Lung (tissue), 12 donors: Measurements from ENCODE around the gene USP48. TPM values are rescaled to one million over a fixed set of nuclear protein-coding genes. Genes with fewer than 3 reads are reported as not detected.

ENCODE experiments used
- ATAC-seq: fragments of 200-7000 bp; cut with Tn5 transposase; one replicate; pipeline ENCODE4 v1.9.1; 2020; ENCODE audit warnings: moderate number of reproducible peaks; ENCODE audit not compliant: insufficient read depth, low FRiP score
- DNase-seq, 3 donors: peaks; one replicate each; pipeline ENCODE4 v3.0.0-alpha.2; 2013 to 2017
- H3K27ac ChIP-seq, 2 donors: one replicate each; pipeline ENCODE4 v1.5.1; 2013; ENCODE audit warnings: mild to moderate bottlenecking in 2 of 2, moderate library complexity in 2 of 2, control low read depth in 1 of 2, inconsistent platforms in 1 of 2, low read depth in 1 of 2, low read length in 1 of 2
- H3K27me3 ChIP-seq, 3 donors: one replicate each; pipeline ENCODE4 v1.5.1; 2013; ENCODE audit warnings: low read length in 2 of 3; ENCODE audit not compliant: control insufficient read depth in 3 of 3, insufficient read depth in 3 of 3
- H3K36me3 ChIP-seq, 4 donors: one replicate each; pipeline ENCODE4 v1.5.1; 2013; ENCODE audit warnings: low read length in 4 of 4, mild to moderate bottlenecking in 1 of 4, moderate library complexity in 1 of 4; ENCODE audit not compliant: control insufficient read depth in 4 of 4, insufficient read depth in 4 of 4
- H3K4me1 ChIP-seq, 5 donors: one replicate each; pipeline ENCODE4 v1.5.1; 2013; ENCODE audit warnings: low read length in 5 of 5, mild to moderate bottlenecking in 2 of 5, moderate library complexity in 1 of 5; ENCODE audit not compliant: control insufficient read depth in 5 of 5, insufficient read depth in 5 of 5
- H3K4me3 ChIP-seq: one replicate; pipeline ENCODE4 v1.5.1; 2013; ENCODE audit warnings: mild to moderate bottlenecking, control low read depth, moderate library complexity
- H3K9ac ChIP-seq, 2 donors: one replicate each; pipeline ENCODE4 v1.5.1; 2013; ENCODE audit warnings: low read length in 2 of 2, control low read depth in 1 of 2; ENCODE audit not compliant: insufficient read depth in 1 of 2
- H3K9me3 ChIP-seq, 4 donors: one replicate each; pipeline ENCODE4 v1.5.1; 2013; ENCODE audit warnings: low read length in 3 of 4, mild to moderate bottlenecking in 1 of 4, moderate library complexity in 1 of 4; ENCODE audit not compliant: control insufficient read depth in 4 of 4, insufficient read depth in 3 of 4
- CTCF ChIP-seq: IDR thresholded peaks from 2 replicates; pipeline ENCODE4 v1.5.1; 2012; ENCODE audit warnings: mild to moderate bottlenecking; ENCODE audit errors: control extremely low read depth, extremely low read depth
- WGBS, 2 donors: extraction: QIAGEN DNeasy Blood & Tissue Kit; methylation state at CpG; one replicate each; pipeline ENCODE4 v1.1.7; 2013; 5-methylcytosine and 5-hydroxymethylcytosine counted together
- polyA plus RNA-seq, 2 donors: library from polyadenylated mRNA; stranded (reverse); fragments of 200-250 nt; gene quantifications; one replicate each; pipeline ENCODE4 v1.2.1, GENCODE V29; 2013
- total RNA-seq, 2 donors: library from RNA; depleted of rRNA in 1 of 2; stranded (reverse); fragments of >200 nt in 1 of 2; gene quantifications; one replicate each; pipeline ENCODE4 v1.2.1, GENCODE V29; 2014 to 2021
- donor health status: control.
- donor health status: control.
- donor health status: Bipolar disorder and iron deficiency.
- donor health status: healthy.
- donor health status: DM: yes; HTN: yes; CAD: no.

Gene USP48
- total and polyA plus RNA-seq, 4 donors = 15.6 to 107 (median 33.5) TPM

- Histone ChIP-seq H3K4me1 (no peaks in the 10 kb centered on the region), H3K27ac (no peak overlapping the region), H3K4me3 (no peak overlapping the region), H3K9ac (no peak overlapping the region), H3K27me3 (no peaks in the 10 kb centered on the region), H3K9me3 (no peaks in the 10 kb centered on the region), H3K36me3 (peaks cover 0 to 28% (median 12%) of the 10 kb centered on the region in 4 donors)
- 90 to 91% methylated on average over 11 of the region's 11 CpGs for WGBS, 2 donors
- no peak for ATAC-seq
- TF ChIP-seq CTCF = no peak
- no peak for DNase-seq
Observed at GRCh38 chr1:21821385-21822019, 38.6 kb upstream of the USP48 start.

- H3K27ac ChIP-seq = no peak overlapping the region
- ATAC-seq (no peak), DNase-seq (no peak)
- peaks cover 0 to 28% (median 11%) of the 10 kb centered on the region in 4 donors for H3K36me3 ChIP-seq
- no peaks in the 10 kb centered on the region for H3K27me3 ChIP-seq
- no peaks in the 10 kb centered on the region for H3K9me3 ChIP-seq
- H3K4me3 ChIP-seq = no peak overlapping the region
- peaks cover 0 to 3% (median 0%) of the 10 kb centered on the region in 5 donors for H3K4me1 ChIP-seq
- no peak overlapping the region for H3K9ac ChIP-seq
- no peak for TF ChIP-seq CTCF
- WGBS, 2 donors = 91 to 96% methylated on average over 9 of the region's 9 CpGs
Observed at GRCh38 chr1:21820597-21821232, 37.8 kb upstream of the USP48 start.

- peak in 2 of 3 donors; percentile 11 to 33 for DNase-seq
- Histone ChIP-seq H3K9me3 (peaks cover 0 to 3% (median 0%) of the 10 kb centered on the region in 4 donors), H3K36me3 (peaks cover 0 to 16% (median 4%) of the 10 kb centered on the region in 4 donors), H3K4me1 (peaks cover 0 to 13% (median 0%) of the 10 kb centered on the region in 5 donors), H3K27ac (no peak overlapping the region), H3K9ac (no peak overlapping the region), H3K4me3 (no peak overlapping the region), H3K27me3 (peaks cover 0 to 3% (median 0%) of the 10 kb centered on the region in 3 donors)
- no peak for ATAC-seq
- WGBS, 2 donors = 19 to 25% methylated on average over 9 to 10 of the region's 10 CpGs
- no peak for TF ChIP-seq CTCF
Observed at GRCh38 chr1:21818656-21819055, 35.7 kb upstream of the USP48 start.
